Trophoblast cell (in vitro differentiated cells and primary cell): ENCODE measurements around the gene HBE1.

Experiments used
- DNase-seq, 2 donors: peaks; one replicate each; pipeline ENCODE4 v3.0.0-alpha.2; 2016
- H2AFZ ChIP-seq: 2 replicates; pipeline ENCODE4 v1.6.1; 2013; ENCODE audit warnings: low read length, moderate library complexity, mild to moderate bottlenecking; ENCODE audit not compliant: insufficient read depth, poor library complexity
- H2AK5ac ChIP-seq: 2 replicates; pipeline ENCODE4 v1.6.1; 2013; ENCODE audit warnings: mild to moderate bottlenecking, low read length
- H2BK120ac ChIP-seq: 2 replicates; pipeline ENCODE4 v1.6.1; 2013; ENCODE audit warnings: low read length, mild to moderate bottlenecking, moderate library complexity; ENCODE audit not compliant: insufficient read depth, poor library complexity
- H2BK12ac ChIP-seq: 2 replicates; pipeline ENCODE4 v1.6.1; 2013; ENCODE audit warnings: mild to moderate bottlenecking, low read length, moderate library complexity
- H2BK5ac ChIP-seq: 2 replicates; pipeline ENCODE4 v1.6.1; 2013; ENCODE audit warnings: low read length, low read depth, moderate library complexity, mild to moderate bottlenecking; ENCODE audit not compliant: poor library complexity
- H3K14ac ChIP-seq: 2 replicates; pipeline ENCODE4 v1.6.1; 2013; ENCODE audit warnings: mild to moderate bottlenecking, low read length
- H3K18ac ChIP-seq: 2 replicates; pipeline ENCODE4 v1.6.1; 2013; ENCODE audit warnings: mild to moderate bottlenecking, low read length
- H3K23ac ChIP-seq: 2 replicates; pipeline ENCODE4 v1.6.1; 2013; ENCODE audit warnings: low read length
- H3K27ac ChIP-seq: 2 replicates; pipeline ENCODE4 v1.5.1; 2013; ENCODE audit warnings: low read depth, mild to moderate bottlenecking, inconsistent platforms, low read length, moderate library complexity
- H3K27me3 ChIP-seq: 2 replicates; pipeline ENCODE4 v1.6.1; 2013; ENCODE audit warnings: inconsistent platforms, mild to moderate bottlenecking, low read length, moderate library complexity; ENCODE audit not compliant: insufficient read depth
- H3K36me3 ChIP-seq, 2 experiments: 1 replicate in 1 of 2; 2 replicates in 1 of 2; pipeline ENCODE4 v1.6.1; 2013; ENCODE audit warnings: low read length in 2 of 2, mild to moderate bottlenecking in 2 of 2, moderate library complexity in 1 of 2; ENCODE audit not compliant: insufficient read depth in 2 of 2, control insufficient read depth in 1 of 2
- H3K4ac ChIP-seq: 2 replicates; pipeline ENCODE4 v1.6.1; 2013; ENCODE audit warnings: low read depth, mild to moderate bottlenecking, low read length, moderate library complexity
- H3K4me1 ChIP-seq, 2 experiments: 1 replicate in 1 of 2; 2 replicates in 1 of 2; pipeline ENCODE4 v1.6.1; 2013; ENCODE audit warnings: low read length in 2 of 2, mild to moderate bottlenecking in 2 of 2, moderate library complexity in 1 of 2; ENCODE audit not compliant: insufficient read depth in 2 of 2, control insufficient read depth in 1 of 2
- H3K4me2 ChIP-seq: 2 replicates; pipeline ENCODE4 v1.6.1; 2013; ENCODE audit warnings: inconsistent platforms, mild to moderate bottlenecking, low read length, moderate library complexity
- H3K4me3 ChIP-seq: 2 replicates; pipeline ENCODE4 v1.5.1; 2013; ENCODE audit warnings: mild to moderate bottlenecking, low read depth, low read length, inconsistent platforms
- H3K79me1 ChIP-seq: one replicate; pipeline ENCODE4 v1.6.1; 2013; ENCODE audit warnings: low read length
- H3K79me2 ChIP-seq: 2 replicates; pipeline ENCODE4 v1.6.1; 2013; ENCODE audit warnings: low read length, mild to moderate bottlenecking; ENCODE audit not compliant: control insufficient read depth, insufficient read depth, poor library complexity
- H3K9ac ChIP-seq: 2 replicates; pipeline ENCODE4 v1.6.1; 2013; ENCODE audit warnings: mild to moderate bottlenecking, low read length
- H3K9me3 ChIP-seq: 2 replicates; pipeline ENCODE4 v1.6.1; 2013; ENCODE audit warnings: low read depth, mild to moderate bottlenecking, control low read depth, inconsistent platforms, low read length; ENCODE audit not compliant: insufficient read depth
- H4K12ac ChIP-seq: 2 replicates; pipeline ENCODE4 v1.6.1; 2013; ENCODE audit warnings: low read depth, mild to moderate bottlenecking, low read length, moderate library complexity
- H4K8ac ChIP-seq: 2 replicates; pipeline ENCODE4 v1.6.1; 2013; ENCODE audit warnings: low read depth, mild to moderate bottlenecking, low read length, moderate library complexity
- H4K91ac ChIP-seq: one replicate; pipeline ENCODE4 v1.6.1; 2013; ENCODE audit warnings: low read depth, mild to moderate bottlenecking, low read length, moderate library complexity
- WGBS: extraction: QIAGEN DNeasy Blood & Tissue Kit; methylation state at CpG from one replicate; pipeline ENCODE4 v1.1.7; 2013; ENCODE audit warnings: missing lambda C conversion rate; ENCODE audit not compliant: insufficient read length, insufficient coverage; ENCODE audit errors: extremely low coverage; 5-methylcytosine and 5-hydroxymethylcytosine counted together

Gene HBE1

GRCh38 chr11:5277807-5278382 lies 8.2 kb upstream of the HBE1 start:
- Histone ChIP-seq H2BK12ac (no peak overlapping the region), H3K4me1 (no peaks in the 10 kb centered on the region), H3K27ac (no peak overlapping the region), H3K18ac (no peak overlapping the region), H3K36me3 (no peaks in the 10 kb centered on the region), H2BK5ac (no peak overlapping the region), H2BK120ac (no peak overlapping the region), H2AFZ (no peak overlapping the region), H3K4me2 (no peak overlapping the region), H2AK5ac (no peak overlapping the region), H3K4me3 (no peak overlapping the region), H3K79me2 (no peaks in the 10 kb centered on the region), H4K91ac (no peak overlapping the region), H3K27me3 (no peaks in the 10 kb centered on the region), H3K4ac (no peak overlapping the region), H4K8ac (no peak overlapping the region), H3K23ac (no peak overlapping the region), H3K14ac (no peak overlapping the region), H3K9ac (no peak overlapping the region), H3K79me1 (no peaks in the 10 kb centered on the region), H4K12ac (no peak overlapping the region), H3K9me3 (no peaks in the 10 kb centered on the region)
- no CpG with 5 or more reads among the region's 1 CpG for WGBS
- no peak for DNase-seq

DNA sequence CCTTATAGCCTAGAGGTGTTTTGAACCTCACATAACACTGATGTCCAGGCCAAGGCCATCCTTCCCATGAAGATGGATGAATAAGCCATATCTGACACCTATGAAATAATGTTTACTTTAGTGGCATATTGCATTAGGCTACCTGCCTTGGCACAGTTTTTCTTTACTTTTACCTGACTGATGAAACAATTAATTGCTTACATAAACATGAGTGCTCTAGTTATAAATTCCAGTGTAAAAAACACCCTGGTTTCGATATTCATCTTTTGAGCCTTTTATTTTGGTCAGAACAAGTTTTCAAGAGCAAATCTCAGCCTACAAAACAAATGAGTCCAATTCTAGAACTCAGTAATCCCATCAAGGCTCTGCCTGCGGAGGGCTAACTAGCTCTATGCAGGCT lies 7.0 kb upstream of the HBE1 start:
- no peak overlapping the region for H2AFZ ChIP-seq

DNA sequence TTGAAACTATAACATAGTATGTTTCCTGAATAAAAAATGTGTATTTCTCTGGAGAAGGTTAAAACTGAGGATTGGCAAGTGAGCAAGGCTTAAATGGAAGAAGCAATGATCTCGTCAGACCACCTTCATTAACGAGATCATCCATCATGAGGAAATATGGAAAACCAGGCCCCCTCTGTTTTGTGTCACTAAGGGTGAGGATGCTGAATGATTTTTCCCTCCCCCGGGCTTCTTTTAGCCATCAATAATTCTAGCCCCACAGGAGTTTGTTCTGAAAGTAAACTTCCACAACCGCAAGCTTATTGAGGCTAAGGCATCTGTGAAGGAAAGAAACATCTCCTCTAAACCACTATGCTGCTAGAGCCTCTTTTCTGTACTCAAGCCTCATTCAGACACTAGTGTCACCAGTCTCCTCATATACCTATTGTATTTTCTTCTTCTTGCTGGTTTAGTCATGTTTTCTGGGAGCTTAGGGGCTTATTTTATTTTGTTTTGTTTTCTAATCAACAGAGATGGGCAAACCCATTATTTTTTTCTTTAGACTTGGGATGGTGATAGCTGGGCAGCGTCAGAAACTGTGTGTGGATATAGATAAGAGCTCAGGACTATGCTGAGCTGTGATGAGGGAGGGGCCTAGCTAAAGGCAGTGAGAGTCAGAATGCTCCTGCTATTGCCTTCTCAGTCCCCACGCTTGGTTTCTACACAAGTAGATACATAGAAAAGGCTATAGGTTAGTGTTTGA lies 5.8 kb upstream of the HBE1 start:
- H3K18ac ChIP-seq = no peak overlapping the region
- no peak for DNase-seq
- H3K9me3 ChIP-seq = no peaks in the 10 kb centered on the region
- H3K27ac ChIP-seq = no peak overlapping the region
- H3K4me2 ChIP-seq = no peak overlapping the region
- no peak overlapping the region for H4K8ac ChIP-seq
- no peak overlapping the region for H3K4me3 ChIP-seq
- H4K12ac ChIP-seq = no peak overlapping the region
- no peaks in the 10 kb centered on the region for H3K27me3 ChIP-seq
- H4K91ac ChIP-seq = no peak overlapping the region
- H3K79me1 ChIP-seq = no peaks in the 10 kb centered on the region
- no CpG with 5 or more reads among the region's 6 CpGs for WGBS
- H3K36me3 ChIP-seq = no peaks in the 10 kb centered on the region
- no peak overlapping the region for H3K9ac ChIP-seq
- no peak overlapping the region for H3K14ac ChIP-seq
- no peak overlapping the region for H2BK12ac ChIP-seq
- no peak overlapping the region for H2BK120ac ChIP-seq
- H2AFZ ChIP-seq = no peak overlapping the region
- H3K4me1 ChIP-seq = no peaks in the 10 kb centered on the region
- H2BK5ac ChIP-seq = no peak overlapping the region
- no peak overlapping the region for H2AK5ac ChIP-seq
- H3K79me2 ChIP-seq = no peaks in the 10 kb centered on the region
- H3K4ac ChIP-seq = no peak overlapping the region
- H3K23ac ChIP-seq = no peak overlapping the region

More for the DNA sequence above, 7.0 kb upstream of the HBE1 start:
- Histone ChIP-seq H3K9ac (no peak overlapping the region), H3K14ac (no peak overlapping the region), H3K4me1 (no peaks in the 10 kb centered on the region), H3K4me2 (no peak overlapping the region), H3K23ac (no peak overlapping the region), H3K27me3 (no peaks in the 10 kb centered on the region), H3K4me3 (no peak overlapping the region), H3K4ac (no peak overlapping the region), H2BK5ac (no peak overlapping the region), H4K91ac (no peak overlapping the region), H3K79me1 (no peaks in the 10 kb centered on the region), H3K18ac (no peak overlapping the region), H3K36me3 (no peaks in the 10 kb centered on the region), H2AK5ac (no peak overlapping the region), H3K9me3 (no peaks in the 10 kb centered on the region), H2BK12ac (no peak overlapping the region), H3K27ac (no peak overlapping the region), H2BK120ac (no peak overlapping the region), H4K12ac (no peak overlapping the region), H3K79me2 (no peaks in the 10 kb centered on the region), H4K8ac (no peak overlapping the region)
- DNase-seq = no peak
- WGBS = no CpG with 5 or more reads among the region's 2 CpGs

GRCh38 chr11:5274395-5274794 lies 4.7 kb upstream of the HBE1 start:
- Histone ChIP-seq H3K79me2 (no peaks in the 10 kb centered on the region), H3K27ac (no peak overlapping the region), H3K18ac (no peak overlapping the region), H2AK5ac (no peak overlapping the region), H2BK120ac (no peak overlapping the region), H3K9ac (no peak overlapping the region), H3K4ac (no peak overlapping the region), H4K91ac (no peak overlapping the region), H3K4me3 (no peak overlapping the region), H3K4me2 (no peak overlapping the region), H3K4me1 (no peaks in the 10 kb centered on the region), H2AFZ (no peak overlapping the region), H3K23ac (no peak overlapping the region), H3K36me3 (no peaks in the 10 kb centered on the region), H3K79me1 (no peaks in the 10 kb centered on the region), H3K27me3 (no peaks in the 10 kb centered on the region), H4K12ac (no peak overlapping the region), H4K8ac (no peak overlapping the region), H3K14ac (no peak overlapping the region), H3K9me3 (no peaks in the 10 kb centered on the region), H2BK5ac (no peak overlapping the region), H2BK12ac (no peak overlapping the region)
- DNase-seq = no peak
- no CpG with 5 or more reads among the region's 5 CpGs for WGBS
